Measurements from ENCODE around the gene PPP1R9A. TPM values are rescaled to one million over a fixed set of nuclear protein-coding genes. Genes with fewer than 3 reads are reported as not detected.

Gene PPP1R9A
- total RNA-seq, 1 donor from 2014 or later, result 21.9 TPM

- no peak for DNase-seq (ENCODE audit: missing footprints)
- ATAC-seq, result no peak
- intact Hi-C loops (cut with DNase I), result no loop called here
Observed at GRCh38 chr7:95059842-95060313, 152.5 kb downstream of the PPP1R9A start.

GRCh38 chr7:95062901-95063300 is 155.5 kb downstream of the PPP1R9A start:
- intact Hi-C loops (cut with DNase I), result no loop called here
- ATAC-seq (no peak), DNase-seq (ENCODE audit: missing footprints) (no peak)

- intact Hi-C loops (cut with DNase I), result no loop called here
- DNase-seq (ENCODE audit: missing footprints), result no peak
- no peak for ATAC-seq
Observed at GRCh38 chr7:95066737-95067530, 159.5 kb downstream of the PPP1R9A start.

GRCh38 chr7:95088536-95089215 is 181.3 kb downstream of the PPP1R9A start:
- DNase-seq (ENCODE audit: missing footprints) (no peak), ATAC-seq (no peak)
- intact Hi-C loops (cut with DNase I), result no loop called here

GRCh38 chr7:95089414-95090315 is 182.3 kb downstream of the PPP1R9A start:
- intact Hi-C loops (cut with DNase I), result no loop called here

GRCh38 chr7:95092324-95092723 is 184.9 kb downstream of the PPP1R9A start:
- intact Hi-C loops (cut with DNase I), result no loop called here
- ATAC-seq, result peak; percentile 23
- no peak for DNase-seq (ENCODE audit: missing footprints)

More at GRCh38 chr7:95089414-95090315, 182.3 kb downstream of the PPP1R9A start:
- DNase-seq (ENCODE audit: missing footprints) (no peak), ATAC-seq (no peak)

- ATAC-seq, result no peak
- no peak for DNase-seq (ENCODE audit: missing footprints)
Observed at GRCh38 chr7:95095259-95095965, 188.0 kb downstream of the PPP1R9A start.

GRCh38 chr7:95095966-95096540 is 188.7 kb downstream of the PPP1R9A start:
- intact Hi-C loops (cut with DNase I), result no loop called here
- DNase-seq (ENCODE audit: missing footprints) (no peak), ATAC-seq (no peak)

More at GRCh38 chr7:95095259-95095965, 188.0 kb downstream of the PPP1R9A start:
- intact Hi-C loops (cut with DNase I), result no loop called here

GRCh38 chr7:95097291-95097690 is 189.9 kb downstream of the PPP1R9A start:
- no peak for ATAC-seq
- DNase-seq (ENCODE audit: missing footprints), result no peak
- intact Hi-C loops (cut with DNase I), result no loop called here

- intact Hi-C loops (cut with DNase I), result no loop called here
- DNase-seq (ENCODE audit: missing footprints) (no peak), ATAC-seq (no peak)
Observed at GRCh38 chr7:95097851-95098250, 190.5 kb downstream of the PPP1R9A start.

GRCh38 chr7:95099106-95099505 is 191.7 kb downstream of the PPP1R9A start:
- DNase-seq (ENCODE audit: missing footprints) (no peak), ATAC-seq (no peak)
- intact Hi-C loops (cut with DNase I), result no loop called here

GRCh38 chr7:95101422-95101821 is 194.0 kb downstream of the PPP1R9A start:
- ATAC-seq (no peak), DNase-seq (ENCODE audit: missing footprints) (no peak)
- intact Hi-C loops (cut with DNase I), result no loop called here

GRCh38 chr7:95102662-95103061 is 195.3 kb downstream of the PPP1R9A start:
- ATAC-seq (no peak), DNase-seq (ENCODE audit: missing footprints) (no peak)
- intact Hi-C loops (cut with DNase I), result no loop called here

GRCh38 chr7:95104739-95105138 is 197.3 kb downstream of the PPP1R9A start:
- no peak for DNase-seq (ENCODE audit: missing footprints)
- no peak for ATAC-seq
- intact Hi-C loops (cut with DNase I), result no loop called here

GRCh38 chr7:95105627-95106026 is 198.2 kb downstream of the PPP1R9A start:
- intact Hi-C loops (cut with DNase I), result no loop called here
- no peak for ATAC-seq
- no peak for DNase-seq (ENCODE audit: missing footprints)

GRCh38 chr7:95106401-95106800 is 199.0 kb downstream of the PPP1R9A start:
- intact Hi-C loops (cut with DNase I), result no loop called here
- no peak for DNase-seq (ENCODE audit: missing footprints)
- no peak for ATAC-seq

GRCh38 chr7:95110707-95111106 is 203.3 kb downstream of the PPP1R9A start:
- intact Hi-C loops (cut with DNase I), result no loop called here
- no peak for ATAC-seq
- DNase-seq (ENCODE audit: missing footprints), result no peak

- intact Hi-C loops (cut with DNase I), result no loop called here
- no peak for DNase-seq (ENCODE audit: missing footprints)
- ATAC-seq, result no peak
Observed at GRCh38 chr7:95113590-95113989, 206.2 kb downstream of the PPP1R9A start.

Data from Right ventricle myocardium inferior (tissue), 1 donor.